WTC11 (cell line): ENCODE results near the gene MTOR.
"Not testable (repeated sequence)": the region's sequence is repeated elsewhere in the genome, so short reads cannot be mapped to it uniquely, and the experiment has no call there.

ENCODE experiments used
- CREB1 ChIP-seq: sonication (generic); formaldehyde crosslinking; IDR thresholded peaks from 2 replicates; pipeline ENCODE4 v1.8.0; 2023; ENCODE audit warnings: mild to moderate bottlenecking, missing genetic modification reagents
- CTCF ChIP-seq: fragments of 200-600 bp; IDR thresholded peaks from 2 replicates; pipeline ENCODE4 v1.8.0; 2022; ENCODE audit warnings: antibody characterized with exemption
- E2F1 ChIP-seq: sonication (generic); formaldehyde crosslinking; IDR thresholded peaks from 2 replicates; pipeline ENCODE4 v1.8.0; 2022; ENCODE audit warnings: mild to moderate bottlenecking, missing genetic modification reagents
- E2F4 ChIP-seq: sonication (generic); formaldehyde crosslinking; IDR thresholded peaks from 2 replicates; pipeline ENCODE4 v1.8.1; 2022; ENCODE audit warnings: low read depth, mild to moderate bottlenecking, moderate library complexity, missing genetic modification reagents, borderline replicate concordance
- ETV6 ChIP-seq: sonication (generic); formaldehyde crosslinking; IDR thresholded peaks from 2 replicates; pipeline ENCODE4 v1.8.1; 2022; ENCODE audit warnings: mild to moderate bottlenecking, missing genetic modification reagents
- RELA ChIP-seq: sonication (generic); formaldehyde crosslinking; IDR thresholded peaks from 2 replicates; pipeline ENCODE4 v1.8.1; 2022; ENCODE audit warnings: missing genetic modification reagents, mild to moderate bottlenecking, borderline replicate concordance
- STAT6 ChIP-seq: sonication (generic); formaldehyde crosslinking; conservative IDR thresholded peaks from 2 replicates; pipeline ENCODE4 v1.8.1; 2023; ENCODE audit warnings: mild to moderate bottlenecking, low read depth, missing genetic modification reagents, moderate library complexity
- USF2 ChIP-seq: sonication (generic); formaldehyde crosslinking; IDR thresholded peaks from 2 replicates; pipeline ENCODE4 v1.8.1; 2023; ENCODE audit warnings: mild to moderate bottlenecking, missing genetic modification reagents, moderate library complexity
- ZNF263 ChIP-seq: sonication (generic); formaldehyde crosslinking; IDR thresholded peaks from 2 replicates; pipeline ENCODE4 v1.8.1; 2022; ENCODE audit warnings: low read depth, mild to moderate bottlenecking, moderate library complexity, missing genetic modification reagents
- ZNF416 ChIP-seq: fragments of 250-450 bp; sonication (Bioruptor Pico); IDR thresholded peaks from 2 replicates; pipeline ENCODE4 v1.9.0; 2021; ENCODE audit warnings: mild to moderate bottlenecking, inconsistent platforms
- TF ChIP-seq, protein P1 (sequence below): sonication (generic); formaldehyde crosslinking; IDR thresholded peaks from 2 replicates; pipeline ENCODE4 v1.8.1; 2022; ENCODE audit warnings: missing genetic modification reagents, borderline replicate concordance
- TF ChIP-seq, protein P2 (sequence below): sonication (generic); formaldehyde crosslinking; IDR thresholded peaks from 2 replicates; pipeline ENCODE4 v1.8.0; 2022; ENCODE audit warnings: mild to moderate bottlenecking, missing genetic modification reagents
- TF ChIP-seq, protein P3 (sequence below): sonication (generic); formaldehyde crosslinking; IDR thresholded peaks from 2 replicates; pipeline ENCODE4 v1.8.0; 2022; ENCODE audit warnings: mild to moderate bottlenecking, missing genetic modification reagents

- TF ChIP-seq CTCF; USF2; E2F4 (CRISPR knock-in tag); E2F1 (CRISPR knock-in tag); ZNF416 (CRISPR knock-in tag); ETV6 (CRISPR knock-in tag); CREB1; ZNF263 (CRISPR knock-in tag); RELA (CRISPR knock-in tag); STAT6 (CRISPR knock-in tag): not testable (repeated sequence)
- TF ChIP-seq, protein P1, sequence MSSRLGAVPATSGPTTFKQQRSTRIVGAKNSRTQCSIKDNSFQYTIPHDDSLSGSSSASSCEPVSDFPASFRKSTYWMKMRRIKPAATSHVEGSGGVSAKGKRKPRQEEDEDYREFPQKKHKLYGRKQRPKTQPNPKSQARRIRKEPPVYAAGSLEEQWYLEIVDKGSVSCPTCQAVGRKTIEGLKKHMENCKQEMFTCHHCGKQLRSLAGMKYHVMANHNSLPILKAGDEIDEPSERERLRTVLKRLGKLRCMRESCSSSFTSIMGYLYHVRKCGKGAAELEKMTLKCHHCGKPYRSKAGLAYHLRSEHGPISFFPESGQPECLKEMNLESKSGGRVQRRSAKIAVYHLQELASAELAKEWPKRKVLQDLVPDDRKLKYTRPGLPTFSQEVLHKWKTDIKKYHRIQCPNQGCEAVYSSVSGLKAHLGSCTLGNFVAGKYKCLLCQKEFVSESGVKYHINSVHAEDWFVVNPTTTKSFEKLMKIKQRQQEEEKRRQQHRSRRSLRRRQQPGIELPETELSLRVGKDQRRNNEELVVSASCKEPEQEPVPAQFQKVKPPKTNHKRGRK: not testable (repeated sequence)
- TF ChIP-seq, protein P2, sequence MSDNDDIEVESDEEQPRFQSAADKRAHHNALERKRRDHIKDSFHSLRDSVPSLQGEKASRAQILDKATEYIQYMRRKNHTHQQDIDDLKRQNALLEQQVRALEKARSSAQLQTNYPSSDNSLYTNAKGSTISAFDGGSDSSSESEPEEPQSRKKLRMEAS: not testable (repeated sequence)
- TF ChIP-seq, protein P3, sequence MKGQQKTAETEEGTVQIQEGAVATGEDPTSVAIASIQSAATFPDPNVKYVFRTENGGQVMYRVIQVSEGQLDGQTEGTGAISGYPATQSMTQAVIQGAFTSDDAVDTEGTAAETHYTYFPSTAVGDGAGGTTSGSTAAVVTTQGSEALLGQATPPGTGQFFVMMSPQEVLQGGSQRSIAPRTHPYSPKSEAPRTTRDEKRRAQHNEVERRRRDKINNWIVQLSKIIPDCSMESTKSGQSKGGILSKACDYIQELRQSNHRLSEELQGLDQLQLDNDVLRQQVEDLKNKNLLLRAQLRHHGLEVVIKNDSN: not testable (repeated sequence)
Measured at GRCh38 chr1:11305516-11305915, 43.2 kb upstream of the MTOR start.
